DND-41 (cell line): ENCODE data around the gene LEMD1.

Experiments
- ATAC-seq: fragments of 200-7000 bp; cut with Tn5 transposase; 3 replicates; pipeline ENCODE4 v1.9.1; 2021; ENCODE audit warnings: low read depth; ENCODE audit not compliant: insufficient read depth
- DNase-seq: peaks from one replicate; pipeline ENCODE4 v3.0.0-alpha.2; 2020
- H2AFZ ChIP-seq: 2 replicates; pipeline ENCODE4 v1.6.0; 2012; ENCODE audit warnings: low read depth, low read length
- H3K27ac ChIP-seq: 2 replicates; pipeline ENCODE4 v1.5.1; 2012; ENCODE audit warnings: low read length, inconsistent platforms
- H3K27me3 ChIP-seq: fragments of 200-600 bp; sonication (generic); 2 replicates; pipeline ENCODE4 v1.6.0; 2012; ENCODE audit warnings: low read length, mild to moderate bottlenecking, inconsistent platforms; ENCODE audit not compliant: insufficient read depth, poor library complexity
- H3K36me3 ChIP-seq: 2 replicates; pipeline ENCODE4 v1.5.1; 2012; ENCODE audit warnings: low read length, inconsistent platforms; ENCODE audit not compliant: insufficient read depth
- H3K4me1 ChIP-seq: 2 replicates; pipeline ENCODE4 v1.5.1; 2012; ENCODE audit warnings: mild to moderate bottlenecking, low read length; ENCODE audit not compliant: insufficient read depth
- H3K4me2 ChIP-seq: 2 replicates; pipeline ENCODE4 v1.6.0; 2012; ENCODE audit warnings: mild to moderate bottlenecking, moderate library complexity, low read length, inconsistent platforms; ENCODE audit not compliant: insufficient read depth
- H3K4me3 ChIP-seq, 2 experiments: fragments of 200-600 bp in 1 of 2; shearing (Covaris generic) in 1 of 2; 2 replicates each; pipeline ENCODE4 v1.5.1; 2012 to 2016; ENCODE audit warnings: inconsistent platforms in 2 of 2, low read length in 2 of 2, mild to moderate bottlenecking in 2 of 2, low read depth in 1 of 2, moderate library complexity in 1 of 2
- H3K79me2 ChIP-seq: 2 replicates; pipeline ENCODE4 v1.6.0; 2012; ENCODE audit warnings: low read length, inconsistent platforms; ENCODE audit not compliant: insufficient read depth
- H3K9ac ChIP-seq: 2 replicates; pipeline ENCODE4 v1.6.0; 2012; ENCODE audit warnings: low read depth, mild to moderate bottlenecking, inconsistent platforms, low read length, moderate library complexity
- H3K9me3 ChIP-seq: 2 replicates; pipeline ENCODE4 v1.5.1; 2012; ENCODE audit warnings: low read length, moderate library complexity, mild to moderate bottlenecking, inconsistent platforms; ENCODE audit not compliant: insufficient read depth, severe bottlenecking
- H4K20me1 ChIP-seq: 2 replicates; pipeline ENCODE4 v1.6.0; 2012; ENCODE audit warnings: low read length; ENCODE audit not compliant: insufficient read depth
- EZH2 ChIP-seq: IDR thresholded peaks from 3 replicates; pipeline ENCODE4 v1.6.1; 2012; ENCODE audit warnings: borderline replicate concordance, low read depth, mild to moderate bottlenecking, moderate library complexity, low read length, inconsistent platforms; ENCODE audit not compliant: severe bottlenecking
- TF ChIP-seq, protein P1 (sequence below): IDR thresholded peaks from 2 replicates; pipeline ENCODE4 v1.5.1; 2012; ENCODE audit warnings: borderline replicate concordance, low read length, moderate library complexity, mild to moderate bottlenecking; ENCODE audit not compliant: poor library complexity, severe bottlenecking; ENCODE audit errors: extremely low read depth

LEMD1 gene

GRCh38 chr1:205348554-205349487, 73.0 kb downstream of the LEMD1 start:
- H3K36me3 ChIP-seq = no peaks in the 10 kb centered on the region
- H3K27ac ChIP-seq = no peak overlapping the region
- H3K9me3 ChIP-seq = no peaks in the 10 kb centered on the region
- no peaks in the 10 kb centered on the region for H3K79me2 ChIP-seq
- H3K4me1 ChIP-seq = no peaks in the 10 kb centered on the region
- H3K9ac ChIP-seq = no peak overlapping the region
- no peak overlapping the region for H3K4me2 ChIP-seq
- H4K20me1 ChIP-seq = 0 out of 2 replicates have a peak, but pooled peaks cover 13% of the 10 kb centered on the region
- H3K4me3 ChIP-seq = no peak overlapping the region
- ATAC-seq (no peak), DNase-seq (no peak)
- H3K27me3 ChIP-seq = peaks cover 35% of the 10 kb centered on the region
- H2AFZ ChIP-seq = no peak overlapping the region
- no peak for TF ChIP-seq EZH2
- TF ChIP-seq, protein P1, sequence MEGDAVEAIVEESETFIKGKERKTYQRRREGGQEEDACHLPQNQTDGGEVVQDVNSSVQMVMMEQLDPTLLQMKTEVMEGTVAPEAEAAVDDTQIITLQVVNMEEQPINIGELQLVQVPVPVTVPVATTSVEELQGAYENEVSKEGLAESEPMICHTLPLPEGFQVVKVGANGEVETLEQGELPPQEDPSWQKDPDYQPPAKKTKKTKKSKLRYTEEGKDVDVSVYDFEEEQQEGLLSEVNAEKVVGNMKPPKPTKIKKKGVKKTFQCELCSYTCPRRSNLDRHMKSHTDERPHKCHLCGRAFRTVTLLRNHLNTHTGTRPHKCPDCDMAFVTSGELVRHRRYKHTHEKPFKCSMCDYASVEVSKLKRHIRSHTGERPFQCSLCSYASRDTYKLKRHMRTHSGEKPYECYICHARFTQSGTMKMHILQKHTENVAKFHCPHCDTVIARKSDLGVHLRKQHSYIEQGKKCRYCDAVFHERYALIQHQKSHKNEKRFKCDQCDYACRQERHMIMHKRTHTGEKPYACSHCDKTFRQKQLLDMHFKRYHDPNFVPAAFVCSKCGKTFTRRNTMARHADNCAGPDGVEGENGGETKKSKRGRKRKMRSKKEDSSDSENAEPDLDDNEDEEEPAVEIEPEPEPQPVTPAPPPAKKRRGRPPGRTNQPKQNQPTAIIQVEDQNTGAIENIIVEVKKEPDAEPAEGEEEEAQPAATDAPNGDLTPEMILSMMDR = no peak

GRCh38 chr1:205346956-205347574, 74.8 kb downstream of the LEMD1 start:
- Histone ChIP-seq H3K79me2 (no peaks in the 10 kb centered on the region), H3K4me3 (no peak overlapping the region), H4K20me1 (peaks cover 12% of the 10 kb centered on the region), H3K4me1 (no peaks in the 10 kb centered on the region), H3K27me3 (peaks cover 34% of the 10 kb centered on the region), H3K4me2 (no peak overlapping the region), H2AFZ (no peak overlapping the region), H3K9ac (no peak overlapping the region), H3K9me3 (no peaks in the 10 kb centered on the region), H3K27ac (no peak overlapping the region), H3K36me3 (no peaks in the 10 kb centered on the region)
- DNase-seq = no peak
- ATAC-seq = no peak
- TF ChIP-seq, protein P1 = no peak
- TF ChIP-seq EZH2 = no peak

DNA sequence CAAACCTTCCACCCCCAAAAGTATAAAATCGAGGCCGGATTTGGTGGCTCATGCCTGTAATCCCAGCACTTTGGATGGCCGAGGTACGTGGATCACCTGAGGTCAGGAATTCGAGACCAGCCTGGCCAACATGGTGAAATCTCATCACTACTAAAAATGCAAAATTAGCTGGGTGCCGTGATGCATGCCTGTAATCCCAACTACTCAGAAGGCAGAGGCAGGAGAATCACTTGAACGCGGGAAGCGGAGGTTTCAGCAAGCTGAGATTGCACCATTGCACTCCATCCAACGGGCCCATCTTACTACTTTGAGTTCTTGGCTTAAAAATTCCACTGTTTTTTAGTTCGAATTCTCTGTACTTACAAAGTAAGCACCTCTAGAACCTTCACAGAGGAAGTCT, 76.1 kb downstream of the LEMD1 start:
- DNase-seq (no peak), ATAC-seq (no peak)
- no peak overlapping the region for H2AFZ ChIP-seq
- no peak overlapping the region for H3K27ac ChIP-seq
- H4K20me1 ChIP-seq = peaks cover 12% of the 10 kb centered on the region
- TF ChIP-seq, protein P1 = no peak
- H3K4me1 ChIP-seq = no peaks in the 10 kb centered on the region
- no peaks in the 10 kb centered on the region for H3K36me3 ChIP-seq
- H3K4me2 ChIP-seq = no peak overlapping the region
- H3K9ac ChIP-seq = no peak overlapping the region
- no peak overlapping the region for H3K4me3 ChIP-seq
- no peaks in the 10 kb centered on the region for H3K9me3 ChIP-seq
- H3K79me2 ChIP-seq = no peaks in the 10 kb centered on the region
- H3K27me3 ChIP-seq = peaks cover 35% of the 10 kb centered on the region
